PC-3 (cell line): ENCODE data around the gene PRR36. TPM values are rescaled to one million over a fixed set of nuclear protein-coding genes. Genes with fewer than 3 reads are reported as not detected.

Experiments used
- ATAC-seq: fragments of 200-7000 bp; cut with Tn5 transposase; 2 replicates; pipeline ENCODE4 v1.9.1; 2020; ENCODE audit warnings: mild to moderate bottlenecking, moderate library complexity
- BruUV-seq: library from RNA; stranded (reverse); fragments of 400-500 nt; replicated peaks from 2 replicates; lab custom pipeline; 2021; lab: Mats Ljungman, UMichigan
- CTCF ChIA-PET: fragments of 300-600 bp; sonication (Branson Sonifier 250); formaldehyde crosslinking; loops from one replicate; lab custom pipeline; 2022; ENCODE audit warnings: antibody characterized with exemption; lab: Charles Lee
- POLR2A ChIA-PET: fragments of 300-600 bp; sonication (Branson Sonifier 250); formaldehyde crosslinking; loops from one replicate; lab custom pipeline; 2022; ENCODE audit warnings: antibody characterized with exemption; ENCODE audit not compliant: unreplicated experiment; lab: Charles Lee
- DNase-seq: peaks from one replicate; pipeline ENCODE4 v3.0.0-alpha.2; 2015
- H2AFZ ChIP-seq: fragments of 300-600 bp; sonication (generic); 2 replicates; pipeline ENCODE4 v1.6.0; 2016; ENCODE audit warnings: antibody characterized with exemption, low read length
- H3F3A ChIP-seq: fragments of 300-600 bp; sonication (generic); one replicate; pipeline ENCODE4 v1.6.0; 2017; ENCODE audit warnings: antibody characterized with exemption, low read length, control low read depth, mild to moderate bottlenecking; ENCODE audit not compliant: unreplicated experiment
- H3K27ac ChIP-seq: fragments of 300-600 bp; sonication (generic); 2 replicates; pipeline ENCODE4 v1.5.1; 2016; ENCODE audit warnings: mild to moderate bottlenecking, low read length
- H3K27me3 ChIP-seq: fragments of 300-600 bp; sonication (generic); 2 replicates; pipeline ENCODE4 v1.6.1; 2016; ENCODE audit warnings: low read length, mixed read lengths
- H3K36me3 ChIP-seq: fragments of 300-600 bp; sonication (generic); 2 replicates; pipeline ENCODE4 v1.6.1; 2016; ENCODE audit warnings: low read depth, mixed run types, low read length, mixed read lengths
- H3K4me1 ChIP-seq: fragments of 300-600 bp; sonication (generic); 2 replicates; pipeline ENCODE4 v1.5.1; 2016; ENCODE audit warnings: low read length; ENCODE audit not compliant: insufficient read depth
- H3K4me2 ChIP-seq: fragments of 300-600 bp; sonication (generic); 2 replicates; pipeline ENCODE4 v1.6.0; 2016; ENCODE audit warnings: low read length
- H3K4me3 ChIP-seq: fragments of 300-600 bp; sonication (generic); 2 replicates; pipeline ENCODE4 v1.5.1; 2016; ENCODE audit warnings: mild to moderate bottlenecking, low read length, mixed read lengths
- H3K79me2 ChIP-seq: fragments of 300-600 bp; sonication (generic); 2 replicates; pipeline ENCODE4 v1.6.1; 2017; ENCODE audit warnings: low read length, mixed read lengths
- H3K9ac ChIP-seq: fragments of 300-600 bp; sonication (generic); 2 replicates; pipeline ENCODE4 v1.6.0; 2016; ENCODE audit warnings: mild to moderate bottlenecking, low read length
- H3K9me2 ChIP-seq: fragments of 300-600 bp; sonication (generic); replicated peaks from 2 replicates; pipeline ENCODE4 v1.6.1; 2016; ENCODE audit warnings: mixed run types, low read length, mixed read lengths
- H3K9me3 ChIP-seq: fragments of 300-600 bp; sonication (generic); 2 replicates; pipeline ENCODE4 v1.6.1; 2016; ENCODE audit warnings: low read length, mixed read lengths
- H4K20me1 ChIP-seq: fragments of 300-600 bp; sonication (generic); 2 replicates; pipeline ENCODE4 v1.6.1; 2016; ENCODE audit warnings: low read length, mixed read lengths
- EZH2 ChIP-seq: fragments of 300-600 bp; sonication (generic); IDR thresholded peaks from one replicate; pipeline ENCODE4 v1.6.1; 2017; ENCODE audit warnings: antibody characterized with exemption, mild to moderate bottlenecking, low read length; ENCODE audit not compliant: unreplicated experiment
- EZH2phosphoT487 ChIP-seq: fragments of 300-600 bp; sonication (generic); IDR thresholded peaks from 2 replicates; pipeline ENCODE4 v1.6.1; 2018; ENCODE audit warnings: mild to moderate bottlenecking, antibody characterized with exemption, low read length, borderline replicate concordance
- intact Hi-C: fragments of 100-400 bp; cut with micrococcal nuclease; formaldehyde crosslinking; loops from 2 replicates; pipeline ENCODE4 v1.9.0; 2023
- total RNA-seq: library from RNA; depleted of rRNA; stranded (reverse); fragments of >200 nt; gene quantifications from 2 replicates; pipeline ENCODE4 v1.2.3, GENCODE V29; 2014
- TF ChIP-seq, protein P1 (sequence below): fragments of 300-600 bp; sonication (generic); conservative IDR thresholded peaks from 2 replicates; pipeline ENCODE4 v1.5.1; 2017; ENCODE audit warnings: antibody characterized with exemption, low read depth, mild to moderate bottlenecking, low read length

The PRR36 gene
- total RNA-seq, 1 experiment from 2014 or later: 2.5 TPM

DNA sequence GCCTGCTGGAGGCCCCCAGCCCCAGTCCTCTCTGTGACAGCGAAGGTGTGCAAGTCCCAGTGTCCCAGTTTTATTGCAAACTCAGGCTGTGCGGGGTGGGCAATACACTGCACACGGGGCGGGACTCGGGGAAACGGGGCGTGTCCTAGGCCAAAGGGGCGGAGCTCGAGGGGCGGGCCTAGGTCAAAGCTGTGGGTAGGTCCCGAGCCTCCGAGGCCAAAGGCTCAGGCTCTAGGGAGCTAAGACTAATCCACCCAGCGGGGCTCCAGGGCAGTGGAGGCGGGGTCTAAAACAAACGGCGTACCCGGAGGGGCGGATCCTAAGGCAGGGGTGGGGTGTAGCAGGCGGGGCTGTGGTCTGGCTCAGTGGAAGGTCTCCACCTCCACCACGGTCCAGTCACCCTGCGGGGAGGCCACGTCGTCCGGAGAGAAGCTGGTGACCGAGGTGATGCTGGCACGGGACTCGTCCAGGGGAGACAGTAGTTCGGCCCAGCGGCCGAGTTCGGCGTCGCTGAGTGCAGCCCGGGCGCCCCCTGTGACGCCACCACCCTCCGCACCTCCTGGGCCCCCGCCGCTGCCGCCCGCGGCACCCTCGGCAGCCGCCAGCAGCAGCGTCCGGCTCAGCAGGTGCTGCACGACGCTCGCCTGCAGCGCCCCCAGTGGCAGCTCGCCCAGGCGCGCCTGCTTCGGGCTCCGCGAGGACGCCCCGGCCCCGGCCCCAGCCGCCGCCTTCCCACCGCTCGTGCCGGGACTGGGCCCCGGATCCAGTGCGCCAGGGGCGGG lies 5.3 kb downstream of the PRR36 start:
- Histone ChIP-seq H3K27ac (peak overlapping the region; percentile 12; the same call in 1 of the 2 replicates), H3K9me2 (no peaks in the 10 kb centered on the region), H3K4me3 (peak overlapping the region; percentile 72), H3K9ac (peak overlapping the region; percentile 39), H4K20me1 (no peaks in the 10 kb centered on the region), H3F3A (peaks cover 10% of the 10 kb centered on the region), H3K9me3 (no peaks in the 10 kb centered on the region), H3K79me2 (no peaks in the 10 kb centered on the region), H2AFZ (peak overlapping the region; percentile 93), H3K4me1 (peaks cover 24% of the 10 kb centered on the region), H3K4me2 (peak overlapping the region; percentile 98), H3K36me3 (no peaks in the 10 kb centered on the region), H3K27me3 (no peaks in the 10 kb centered on the region)
- intact Hi-C loops: loop anchor here (2.0 kb wide), 2 partner anchors 40 to 52 kb away; partner anchors contain the start of gene SNAPC2
- no TSS peak for BruUV-seq
- no peak for TF ChIP-seq EZH2phosphoT487
- TF ChIP-seq, protein P1, sequence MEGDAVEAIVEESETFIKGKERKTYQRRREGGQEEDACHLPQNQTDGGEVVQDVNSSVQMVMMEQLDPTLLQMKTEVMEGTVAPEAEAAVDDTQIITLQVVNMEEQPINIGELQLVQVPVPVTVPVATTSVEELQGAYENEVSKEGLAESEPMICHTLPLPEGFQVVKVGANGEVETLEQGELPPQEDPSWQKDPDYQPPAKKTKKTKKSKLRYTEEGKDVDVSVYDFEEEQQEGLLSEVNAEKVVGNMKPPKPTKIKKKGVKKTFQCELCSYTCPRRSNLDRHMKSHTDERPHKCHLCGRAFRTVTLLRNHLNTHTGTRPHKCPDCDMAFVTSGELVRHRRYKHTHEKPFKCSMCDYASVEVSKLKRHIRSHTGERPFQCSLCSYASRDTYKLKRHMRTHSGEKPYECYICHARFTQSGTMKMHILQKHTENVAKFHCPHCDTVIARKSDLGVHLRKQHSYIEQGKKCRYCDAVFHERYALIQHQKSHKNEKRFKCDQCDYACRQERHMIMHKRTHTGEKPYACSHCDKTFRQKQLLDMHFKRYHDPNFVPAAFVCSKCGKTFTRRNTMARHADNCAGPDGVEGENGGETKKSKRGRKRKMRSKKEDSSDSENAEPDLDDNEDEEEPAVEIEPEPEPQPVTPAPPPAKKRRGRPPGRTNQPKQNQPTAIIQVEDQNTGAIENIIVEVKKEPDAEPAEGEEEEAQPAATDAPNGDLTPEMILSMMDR: peak; percentile 82
- peak; percentile 52 for ATAC-seq
- ChIA-PET POLR2A (interaction anchor here (0.6 to 1.1 kb wide), 5 partner anchors 32 to 75 kb away, joined by 3 to 8 read pairs (median 4); partner anchors contain the start of genes MAP2K7 and SNAPC2), CTCF (interaction anchor here (1.0 to 1.9 kb wide), 8 partner anchors 20 to 301 kb away, joined by 3 to 23 read pairs (median 5); partner anchors contain the start of genes LRRC8E, MAP2K7 and SNAPC2)
- DNase-seq: peak; percentile 95

DNA sequence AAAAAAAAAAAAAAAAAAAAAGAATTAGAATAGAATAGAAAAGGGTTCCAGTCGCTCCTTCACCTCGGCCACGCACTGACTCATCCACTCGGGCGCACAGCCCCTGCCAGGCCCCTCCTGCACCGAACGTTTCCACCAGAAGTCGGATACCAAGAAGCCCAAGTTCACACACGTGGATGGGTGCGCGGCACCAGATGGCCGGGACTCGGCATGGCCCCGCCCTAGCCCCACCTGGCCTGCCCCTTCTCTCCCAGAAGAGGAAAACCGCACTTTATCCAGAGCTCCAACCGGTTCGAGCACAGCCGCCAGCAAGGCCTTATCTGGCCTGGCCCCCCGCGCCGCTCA lies 5.9 kb downstream of the PRR36 start:
- no peaks in the 10 kb centered on the region for H3K9me3 ChIP-seq
- ChIA-PET POLR2A (interaction anchor here (0.6 kb wide), 1 partner anchor 52 kb away, joined by 3 read pairs; the partner anchor contains the start of gene SNAPC2), CTCF (interaction anchor here (1.2 to 1.9 kb wide), 4 partner anchors 35 to 300 kb away, joined by 3 to 23 read pairs (median 13); partner anchors contain the start of genes MAP2K7 and SNAPC2)
- peak overlapping the region; percentile 93 for H2AFZ ChIP-seq
- intact Hi-C loops: loop anchor here (2.0 kb wide), 2 partner anchors 39 to 53 kb away; partner anchors contain the start of gene SNAPC2
- no peaks in the 10 kb centered on the region for H3K9me2 ChIP-seq
- peak; percentile 1 for ATAC-seq
- H3K4me2 ChIP-seq: peak overlapping the region; percentile 98
- H3K27me3 ChIP-seq: no peaks in the 10 kb centered on the region
- DNase-seq: peak; percentile 67
- H3F3A ChIP-seq: peaks cover 10% of the 10 kb centered on the region
- TF ChIP-seq EZH2 (no peak), EZH2phosphoT487 (no peak)
- TF ChIP-seq, protein P1: no peak
- no peaks in the 10 kb centered on the region for H3K79me2 ChIP-seq
- 0 out of 2 replicates have a peak overlapping the region, but pooled peaks have one; percentile 17 for H3K9ac ChIP-seq
- no peaks in the 10 kb centered on the region for H4K20me1 ChIP-seq
- peaks cover 20% of the 10 kb centered on the region for H3K4me1 ChIP-seq
- peak overlapping the region; percentile 72 for H3K4me3 ChIP-seq
- H3K36me3 ChIP-seq: no peaks in the 10 kb centered on the region
- H3K27ac ChIP-seq: no peak overlapping the region
- BruUV-seq: no TSS peak
